WERI-Rb-1 (cell line): ENCODE results near the gene ZHX3.

Source experiments
- DNase-seq: peaks from one replicate; pipeline ENCODE4 v3.0.0-alpha.2; 2020
- H3K27ac ChIP-seq: fragments of 250-450 bp; sonication (Bioruptor Pico); 2 replicates; pipeline ENCODE4 v1.5.1; 2020; ENCODE audit warnings: mild to moderate bottlenecking, moderate library complexity
- H3K27me3 ChIP-seq: fragments of 250-450 bp; sonication (Bioruptor Pico); 2 replicates; pipeline ENCODE4 v1.5.1; 2021; ENCODE audit warnings: mild to moderate bottlenecking, low read depth, moderate library complexity; ENCODE audit not compliant: insufficient read depth, severe bottlenecking
- H3K36me3 ChIP-seq: fragments of 250-450 bp; sonication (Bioruptor Pico); 2 replicates; pipeline ENCODE4 v1.5.1; 2020; ENCODE audit warnings: mild to moderate bottlenecking, moderate library complexity
- H3K4me3 ChIP-seq: 2 replicates; pipeline ENCODE4 v1.5.1; 2011; ENCODE audit warnings: low read depth, mild to moderate bottlenecking, control low read depth, low read length
- H3K9me3 ChIP-seq: fragments of 250-450 bp; sonication (Bioruptor Pico); 2 replicates; pipeline ENCODE4 v1.5.1; 2021; ENCODE audit warnings: mild to moderate bottlenecking, moderate library complexity; ENCODE audit not compliant: severe bottlenecking
- CTCF ChIP-seq: IDR thresholded peaks from 2 replicates; pipeline ENCODE4 v1.5.1; 2011; ENCODE audit warnings: low read depth, mild to moderate bottlenecking, control low read depth, inconsistent platforms, low read length

Gene ZHX3

GRCh38 chr20:41171736-41172295 lies 145.7 kb downstream of the ZHX3 start:
- no peak overlapping the region for H3K27ac ChIP-seq
- TF ChIP-seq CTCF: no peak
- peaks cover 91% of the 10 kb centered on the region for H3K36me3 ChIP-seq

GRCh38 chr20:41170386-41171105 lies 147.0 kb downstream of the ZHX3 start:
- Histone ChIP-seq H3K36me3 (peaks cover 91% of the 10 kb centered on the region), H3K27ac (no peak overlapping the region)
- DNase-seq: peak; percentile 1

More at GRCh38 chr20:41171736-41172295, 145.7 kb downstream of the ZHX3 start:
- no peak overlapping the region for H3K4me3 ChIP-seq
- peak; percentile 2 for DNase-seq
- H3K9me3 ChIP-seq: no peaks in the 10 kb centered on the region
- H3K27me3 ChIP-seq: no peaks in the 10 kb centered on the region

GRCh38 chr20:41169791-41170351 lies 147.7 kb downstream of the ZHX3 start:
- no peak for TF ChIP-seq CTCF
- Histone ChIP-seq H3K27me3 (no peaks in the 10 kb centered on the region), H3K27ac (no peak overlapping the region), H3K4me3 (no peak overlapping the region), H3K9me3 (no peaks in the 10 kb centered on the region), H3K36me3 (peaks cover 94% of the 10 kb centered on the region)
- no peak for DNase-seq

More at GRCh38 chr20:41170386-41171105, 147.0 kb downstream of the ZHX3 start:
- no peaks in the 10 kb centered on the region for H3K9me3 ChIP-seq
- TF ChIP-seq CTCF: no peak
- H3K27me3 ChIP-seq: no peaks in the 10 kb centered on the region
- H3K4me3 ChIP-seq: no peak overlapping the region

- Histone ChIP-seq H3K27ac (no peak overlapping the region), H3K9me3 (no peaks in the 10 kb centered on the region), H3K27me3 (no peaks in the 10 kb centered on the region), H3K4me3 (no peak overlapping the region), H3K36me3 (peaks cover 94% of the 10 kb centered on the region)
- no peak for TF ChIP-seq CTCF
- no peak for DNase-seq
Measured at GRCh38 chr20:41169162-41169690, 148.3 kb downstream of the ZHX3 start.

- Histone ChIP-seq H3K9me3 (no peaks in the 10 kb centered on the region), H3K4me3 (no peak overlapping the region), H3K36me3 (peaks cover 94% of the 10 kb centered on the region), H3K27ac (no peak overlapping the region), H3K27me3 (no peaks in the 10 kb centered on the region)
- no peak for DNase-seq
- no peak for TF ChIP-seq CTCF
Measured at GRCh38 chr20:41168281-41169161, 149.0 kb downstream of the ZHX3 start.
